ENCODE data around the gene FLT4. TPM values are rescaled to one million over a fixed set of nuclear protein-coding genes. Genes with fewer than 3 reads are reported as not detected.
A peak's percentile ranks its signal among the peaks of the same experiment; 100 is the strongest.

The FLT4 gene
- total RNA-seq, 1 donor from 2014 or later: 0.51 TPM

DNA sequence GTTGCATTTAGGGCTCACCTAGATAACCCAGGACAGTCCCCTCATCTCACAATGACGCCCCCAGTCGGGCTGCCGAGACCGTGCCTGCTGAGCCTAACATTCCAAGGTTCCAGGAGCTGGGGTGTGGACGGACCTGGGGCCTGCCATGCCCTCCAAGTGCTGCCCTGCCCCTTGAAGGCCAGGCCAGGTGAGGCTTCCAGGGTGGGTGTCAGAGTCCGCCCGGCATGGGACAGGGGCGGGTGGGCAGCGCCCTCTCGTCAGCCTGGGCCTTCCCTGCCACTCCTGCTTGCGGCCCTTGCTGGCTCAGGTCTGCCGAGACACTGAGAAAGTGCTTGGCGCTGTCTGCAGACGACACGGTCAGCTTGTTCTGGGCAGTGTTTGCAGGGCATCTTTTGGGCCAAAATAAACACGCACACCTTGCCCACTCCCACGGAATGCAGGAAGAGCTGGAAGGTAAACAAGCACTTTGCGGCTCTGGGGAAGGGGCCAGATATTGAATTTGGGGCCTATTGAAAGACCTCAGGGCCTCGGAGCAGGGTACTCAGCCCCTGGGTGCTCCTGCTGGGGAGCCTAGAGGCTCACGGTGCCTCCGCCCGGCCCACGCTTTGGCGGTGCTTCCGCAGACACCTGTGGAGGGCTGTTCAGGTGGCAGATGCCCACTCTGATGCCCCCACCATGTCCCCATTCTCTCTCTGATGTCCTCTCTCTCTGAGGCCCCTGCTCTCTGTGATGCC is 53.9 kb downstream of the FLT4 start:
- TF ChIP-seq, protein P1, sequence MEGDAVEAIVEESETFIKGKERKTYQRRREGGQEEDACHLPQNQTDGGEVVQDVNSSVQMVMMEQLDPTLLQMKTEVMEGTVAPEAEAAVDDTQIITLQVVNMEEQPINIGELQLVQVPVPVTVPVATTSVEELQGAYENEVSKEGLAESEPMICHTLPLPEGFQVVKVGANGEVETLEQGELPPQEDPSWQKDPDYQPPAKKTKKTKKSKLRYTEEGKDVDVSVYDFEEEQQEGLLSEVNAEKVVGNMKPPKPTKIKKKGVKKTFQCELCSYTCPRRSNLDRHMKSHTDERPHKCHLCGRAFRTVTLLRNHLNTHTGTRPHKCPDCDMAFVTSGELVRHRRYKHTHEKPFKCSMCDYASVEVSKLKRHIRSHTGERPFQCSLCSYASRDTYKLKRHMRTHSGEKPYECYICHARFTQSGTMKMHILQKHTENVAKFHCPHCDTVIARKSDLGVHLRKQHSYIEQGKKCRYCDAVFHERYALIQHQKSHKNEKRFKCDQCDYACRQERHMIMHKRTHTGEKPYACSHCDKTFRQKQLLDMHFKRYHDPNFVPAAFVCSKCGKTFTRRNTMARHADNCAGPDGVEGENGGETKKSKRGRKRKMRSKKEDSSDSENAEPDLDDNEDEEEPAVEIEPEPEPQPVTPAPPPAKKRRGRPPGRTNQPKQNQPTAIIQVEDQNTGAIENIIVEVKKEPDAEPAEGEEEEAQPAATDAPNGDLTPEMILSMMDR (IDR thresholded peaks at IDR 0.05): no peak
- Mint-ChIP-seq H3K4me3 (ENCODE audit: unreplicated experiment) (no peak overlapping the region), H3K27me3 (ENCODE audit: unreplicated experiment) (peaks cover 2% of the 10 kb centered on the region), H3K9me3 (ENCODE audit: unreplicated experiment) (no peaks in the 10 kb centered on the region), H3K4me1 (ENCODE audit: unreplicated experiment) (no peaks in the 10 kb centered on the region), H3K27ac (ENCODE audit: unreplicated experiment) (no peak overlapping the region), H3K36me3 (ENCODE audit: unreplicated experiment) (no peaks in the 10 kb centered on the region)
- DNase-seq (ENCODE audit: extremely low spot score, unreplicated experiment): peak; percentile 65

DNA sequence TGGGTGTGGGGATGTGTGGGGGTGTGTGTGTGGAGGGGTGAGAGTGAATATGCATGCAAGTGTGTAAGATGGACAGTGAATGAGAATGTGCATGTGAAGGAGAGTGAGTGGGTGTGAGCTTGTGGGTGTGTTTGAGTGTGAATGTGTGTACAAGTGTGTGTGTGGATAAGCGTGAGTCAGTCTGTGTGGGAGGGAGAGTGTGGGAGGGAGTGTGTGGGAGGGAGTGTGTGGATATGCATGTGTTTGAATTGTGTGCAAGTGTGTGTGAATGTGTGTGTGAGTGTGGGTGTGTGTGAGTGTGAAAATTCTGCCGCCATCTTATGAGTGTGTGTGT is 54.4 kb downstream of the FLT4 start:
- TF ChIP-seq, protein P1 (IDR thresholded peaks at IDR 0.05): no peak
- Mint-ChIP-seq H3K36me3 (ENCODE audit: unreplicated experiment) (no peaks in the 10 kb centered on the region), H3K4me1 (ENCODE audit: unreplicated experiment) (no peaks in the 10 kb centered on the region), H3K27ac (ENCODE audit: unreplicated experiment) (no peak overlapping the region), H3K4me3 (ENCODE audit: unreplicated experiment) (no peak overlapping the region), H3K9me3 (ENCODE audit: unreplicated experiment) (no peaks in the 10 kb centered on the region), H3K27me3 (ENCODE audit: unreplicated experiment) (peaks cover 2% of the 10 kb centered on the region)
- no peak for DNase-seq (ENCODE audit: extremely low spot score, unreplicated experiment)

DNA sequence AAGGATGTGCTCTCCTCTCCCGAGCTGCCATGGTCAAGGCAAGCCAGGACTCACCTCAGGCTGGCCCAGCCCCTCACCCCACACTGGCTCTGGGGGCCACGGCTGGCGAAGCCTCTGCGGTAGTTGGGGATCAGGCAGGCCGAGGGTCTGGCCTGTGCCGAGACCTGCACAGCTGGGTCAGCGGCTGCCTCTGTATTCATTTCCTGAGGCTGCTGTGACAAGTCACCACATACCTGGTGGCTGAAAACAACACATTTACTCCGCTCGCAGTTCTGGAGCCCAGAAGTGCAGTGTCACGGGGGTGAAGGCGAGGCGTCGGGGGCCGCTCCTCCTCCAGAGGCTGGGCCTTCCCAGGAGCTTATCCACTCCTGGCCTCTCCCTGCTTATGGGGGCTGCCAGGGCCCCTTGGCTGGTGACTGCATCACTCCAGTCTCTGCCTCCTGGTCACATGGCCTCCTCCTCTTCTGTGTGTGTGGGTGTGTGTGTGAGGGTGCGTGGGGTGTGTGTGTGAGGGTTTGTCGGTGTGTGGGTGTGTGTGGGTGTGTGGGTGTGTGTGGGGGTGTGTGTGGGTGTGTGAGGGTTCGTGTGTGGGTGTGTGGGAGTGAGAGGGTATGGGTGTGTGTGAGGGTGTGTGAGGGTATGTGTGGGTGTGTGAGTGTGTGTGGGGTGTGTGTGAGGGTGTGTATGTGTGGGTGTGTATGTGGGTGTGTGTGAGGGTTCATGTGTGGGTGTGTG is 54.9 kb downstream of the FLT4 start:
- Mint-ChIP-seq H3K4me3 (ENCODE audit: unreplicated experiment) (no peak overlapping the region), H3K36me3 (ENCODE audit: unreplicated experiment) (no peaks in the 10 kb centered on the region), H3K27ac (ENCODE audit: unreplicated experiment) (no peak overlapping the region), H3K9me3 (ENCODE audit: unreplicated experiment) (no peaks in the 10 kb centered on the region), H3K4me1 (ENCODE audit: unreplicated experiment) (no peaks in the 10 kb centered on the region), H3K27me3 (ENCODE audit: unreplicated experiment) (peaks cover 2% of the 10 kb centered on the region)
- peak; percentile 49 for DNase-seq (ENCODE audit: extremely low spot score, unreplicated experiment)
- TF ChIP-seq, protein P1 (IDR thresholded peaks at IDR 0.05): no peak

DNA sequence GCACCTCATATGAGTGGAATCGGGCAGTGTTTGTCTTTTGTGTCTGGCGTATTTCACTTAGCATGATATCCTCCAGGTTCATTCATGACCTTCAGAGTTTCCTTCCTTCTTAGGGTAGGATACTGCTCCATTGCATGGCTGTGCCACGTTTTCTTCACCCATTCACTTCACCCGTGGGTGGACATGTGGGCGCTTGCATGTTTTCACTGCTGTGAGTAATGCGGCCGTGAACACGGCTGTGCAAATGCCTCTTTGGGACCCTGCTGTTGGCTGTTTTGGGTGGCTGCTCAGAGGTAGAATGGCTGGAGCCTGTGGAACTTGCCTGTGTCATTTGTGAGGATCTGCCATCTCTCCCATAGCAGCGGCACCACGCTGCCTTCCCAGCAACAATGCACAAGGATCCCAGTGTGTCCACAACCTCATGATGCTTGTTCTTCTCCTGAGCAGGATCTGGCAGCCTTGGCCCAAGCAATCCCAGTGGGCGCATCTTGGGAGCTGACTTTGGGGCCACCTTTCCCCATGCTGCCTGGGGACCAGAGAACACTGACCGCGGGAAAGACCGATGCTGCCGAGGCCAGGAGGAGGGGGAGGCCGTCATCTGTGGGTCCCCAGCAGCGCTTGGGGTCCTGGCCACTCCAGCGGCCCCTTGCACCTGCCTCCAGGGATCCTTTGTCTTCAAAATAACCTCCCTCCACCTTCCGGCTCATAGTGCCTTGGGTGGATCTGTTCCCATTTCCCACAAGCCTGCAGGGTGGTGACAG is 55.8 kb downstream of the FLT4 start:
- DNase-seq (ENCODE audit: extremely low spot score, unreplicated experiment): no peak
- H3K36me3 Mint-ChIP-seq (ENCODE audit: unreplicated experiment): no peaks in the 10 kb centered on the region
- no peaks in the 10 kb centered on the region for H3K9me3 Mint-ChIP-seq (ENCODE audit: unreplicated experiment)
- H3K4me3 Mint-ChIP-seq (ENCODE audit: unreplicated experiment): no peak overlapping the region
- peaks cover 2% of the 10 kb centered on the region for H3K27me3 Mint-ChIP-seq (ENCODE audit: unreplicated experiment)
- no peak overlapping the region for H3K27ac Mint-ChIP-seq (ENCODE audit: unreplicated experiment)
- TF ChIP-seq, protein P1 (IDR thresholded peaks at IDR 0.05): no peak
- no peaks in the 10 kb centered on the region for H3K4me1 Mint-ChIP-seq (ENCODE audit: unreplicated experiment)

DNA sequence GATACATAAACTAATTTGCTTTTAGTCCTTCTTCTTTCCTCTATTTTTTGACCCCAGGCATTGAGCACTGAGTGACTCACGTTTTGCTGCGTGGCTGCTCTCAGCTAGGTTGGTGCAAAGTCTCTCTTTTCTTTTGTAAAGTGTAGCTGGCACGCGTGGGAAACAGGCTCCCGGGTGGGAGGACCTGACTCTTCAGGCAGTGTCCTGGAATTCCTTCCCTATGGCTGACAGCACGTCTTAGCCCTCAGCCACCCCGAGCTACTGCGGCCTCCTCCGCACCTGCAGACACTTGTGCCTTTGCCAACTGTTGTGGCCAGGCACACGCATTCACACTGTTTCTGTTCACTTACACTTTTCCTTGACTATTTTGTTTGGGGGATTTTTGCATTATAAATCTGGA is 57.2 kb downstream of the FLT4 start:
- Mint-ChIP-seq H3K9me3 (ENCODE audit: unreplicated experiment) (no peaks in the 10 kb centered on the region), H3K4me3 (ENCODE audit: unreplicated experiment) (peak overlapping the region; percentile 10), H3K36me3 (ENCODE audit: unreplicated experiment) (no peaks in the 10 kb centered on the region), H3K27me3 (ENCODE audit: unreplicated experiment) (peaks cover 2% of the 10 kb centered on the region), H3K27ac (ENCODE audit: unreplicated experiment) (no peak overlapping the region), H3K4me1 (ENCODE audit: unreplicated experiment) (no peaks in the 10 kb centered on the region)
- TF ChIP-seq, protein P1 (IDR thresholded peaks at IDR 0.05): no peak
- DNase-seq (ENCODE audit: extremely low spot score, unreplicated experiment): peak; percentile 66

Data from osteocyte (in vitro differentiated cells).